HG03378 (cell line): Measurements from ENCODE around the gene MYO18B.

Experiments
- ATAC-seq: cut with Tn5 transposase; IDR thresholded peaks from one replicate; pipeline ENCODE4 v1.9.1; 2021; ENCODE audit warnings: mild to moderate bottlenecking, moderate library complexity; ENCODE audit not compliant: unreplicated experiment

MYO18B gene

GRCh38 chr22:25933158-25933788, 191.3 kb downstream of the MYO18B start:
- no peak for ATAC-seq

GRCh38 chr22:25935266-25936058, 193.5 kb downstream of the MYO18B start:
- ATAC-seq: no peak

GRCh38 chr22:25938151-25938550, 196.2 kb downstream of the MYO18B start:
- no peak for ATAC-seq

- no peak for ATAC-seq
These were observed 197.4 kb downstream of the MYO18B start for GRCh38 chr22:25939384-25939783.

GRCh38 chr22:25940479-25940878, 198.5 kb downstream of the MYO18B start:
- ATAC-seq: no peak

- no peak for ATAC-seq
These were observed 199.5 kb downstream of the MYO18B start for GRCh38 chr22:25941365-25941960.

GRCh38 chr22:25942115-25942855, 200.3 kb downstream of the MYO18B start:
- ATAC-seq: no peak

GRCh38 chr22:25942856-25943411, 200.9 kb downstream of the MYO18B start:
- ATAC-seq: no peak

- ATAC-seq: no peak
These were observed 208.1 kb downstream of the MYO18B start for GRCh38 chr22:25950111-25950510.

GRCh38 chr22:25953276-25953675, 211.3 kb downstream of the MYO18B start:
- ATAC-seq: no peak

GRCh38 chr22:25953919-25954318, 211.9 kb downstream of the MYO18B start:
- no peak for ATAC-seq

- ATAC-seq: no peak
These were observed 213.3 kb downstream of the MYO18B start for GRCh38 chr22:25955323-25955722.

GRCh38 chr22:25956801-25957200, 214.8 kb downstream of the MYO18B start:
- ATAC-seq: no peak

- ATAC-seq: no peak
These were observed 218.1 kb downstream of the MYO18B start for GRCh38 chr22:25959818-25960774.

- no peak for ATAC-seq
These were observed 219.7 kb downstream of the MYO18B start for GRCh38 chr22:25961699-25962098.

- no peak for ATAC-seq
These were observed 220.7 kb downstream of the MYO18B start for GRCh38 chr22:25962711-25963110.

- ATAC-seq: no peak
These were observed 223.2 kb downstream of the MYO18B start for GRCh38 chr22:25964961-25965730.

- ATAC-seq: no peak
These were observed 224.5 kb downstream of the MYO18B start for GRCh38 chr22:25966448-25966913.

GRCh38 chr22:25969286-25969685, 227.3 kb downstream of the MYO18B start:
- ATAC-seq: no peak
